Mesothelial cell of epicardium (in vitro differentiated cells): Measurements from ENCODE around the gene ITGB3. TPM values are rescaled to one million over a fixed set of nuclear protein-coding genes. Genes with fewer than 3 reads are reported as not detected.

Experiments used
- DNase-seq, 2 experiments: peaks; one replicate each; pipeline ENCODE4 v3.0.0; 2021; ENCODE audit warnings: low spot score in 2 of 2; ENCODE audit not compliant: unreplicated experiment in 2 of 2
- H3K27ac Mint-ChIP-seq: 2 replicates; pipeline ENCODE4 v1.8.0; 2021; ENCODE audit warnings: mixed read lengths
- H3K27me3 Mint-ChIP-seq: 2 replicates; pipeline ENCODE4 v1.8.0; 2021; ENCODE audit warnings: low read depth, mixed read lengths
- H3K36me3 Mint-ChIP-seq: 2 replicates; pipeline ENCODE4 v1.8.0; 2021; ENCODE audit warnings: mixed read lengths
- H3K4me1 Mint-ChIP-seq: 2 replicates; pipeline ENCODE4 v1.8.0; 2021; ENCODE audit warnings: mixed read lengths
- H3K4me3 Mint-ChIP-seq: 2 replicates; pipeline ENCODE4 v1.8.0; 2021; ENCODE audit warnings: mild to moderate bottlenecking, moderate library complexity, mixed read lengths
- H3K9me3 Mint-ChIP-seq: 2 replicates; pipeline ENCODE4 v1.8.0; 2021; ENCODE audit warnings: mixed read lengths
- CTCF ChIP-seq: fragments of 200-600 bp; sonication (generic); IDR thresholded peaks from one replicate; pipeline ENCODE4 v1.5.0; 2021; ENCODE audit warnings: antibody characterized with exemption; ENCODE audit not compliant: unreplicated experiment
- total RNA-seq: library from RNA; stranded (reverse); gene quantifications from 3 replicates; pipeline ENCODE4 v1.2.1, GENCODE V29; 2021

Gene ITGB3
- total RNA-seq, 1 donor from 2014 or later: 1.0 TPM

GRCh38 chr17:47287639-47288038 lies 34.0 kb downstream of the ITGB3 start:
- DNase-seq: no peak
- Mint-ChIP-seq H3K4me1 (no peaks in the 10 kb centered on the region), H3K27me3 (peaks cover 2% of the 10 kb centered on the region), H3K27ac (no peak overlapping the region), H3K4me3 (no peak overlapping the region), H3K9me3 (no peaks in the 10 kb centered on the region), H3K36me3 (no peaks in the 10 kb centered on the region)
- no peak for TF ChIP-seq CTCF

- TF ChIP-seq CTCF: no peak
- Mint-ChIP-seq H3K9me3 (no peaks in the 10 kb centered on the region), H3K27me3 (peaks cover 2% of the 10 kb centered on the region), H3K4me1 (no peaks in the 10 kb centered on the region), H3K36me3 (no peaks in the 10 kb centered on the region), H3K27ac (no peak overlapping the region), H3K4me3 (no peak overlapping the region)
- no peak for DNase-seq
These were observed 35.0 kb downstream of the ITGB3 start for GRCh38 chr17:47288531-47289116.

GRCh38 chr17:47289302-47289701 lies 35.7 kb downstream of the ITGB3 start:
- no peak for TF ChIP-seq CTCF
- Mint-ChIP-seq H3K27me3 (peaks cover 2% of the 10 kb centered on the region), H3K4me3 (no peak overlapping the region), H3K36me3 (no peaks in the 10 kb centered on the region), H3K27ac (no peak overlapping the region), H3K9me3 (no peaks in the 10 kb centered on the region), H3K4me1 (peaks cover 2% of the 10 kb centered on the region)
- no peak for DNase-seq

GRCh38 chr17:47290870-47291241 lies 37.2 kb downstream of the ITGB3 start:
- no peak for DNase-seq
- no peak overlapping the region for H3K4me3 Mint-ChIP-seq
- no peak for TF ChIP-seq CTCF
- no peak overlapping the region for H3K27ac Mint-ChIP-seq
- H3K27me3 Mint-ChIP-seq: no peaks in the 10 kb centered on the region
- H3K9me3 Mint-ChIP-seq: no peaks in the 10 kb centered on the region
- no peaks in the 10 kb centered on the region for H3K36me3 Mint-ChIP-seq
- H3K4me1 Mint-ChIP-seq: peaks cover 7% of the 10 kb centered on the region

GRCh38 chr17:47291242-47291873 lies 37.7 kb downstream of the ITGB3 start:
- Mint-ChIP-seq H3K36me3 (no peaks in the 10 kb centered on the region), H3K4me1 (peaks cover 7% of the 10 kb centered on the region), H3K4me3 (no peak overlapping the region), H3K9me3 (no peaks in the 10 kb centered on the region), H3K27me3 (no peaks in the 10 kb centered on the region), H3K27ac (no peak overlapping the region)
- DNase-seq: no peak
- TF ChIP-seq CTCF: no peak
